Measurements from ENCODE around the gene ANKDD1B. TPM values are rescaled to one million over a fixed set of nuclear protein-coding genes. Genes with fewer than 3 reads are reported as not detected.

ANKDD1B gene
- 0.15 and 0.31 TPM in 2 replicates for total RNA-seq

GRCh38 chr5:75611311-75612225 is at the start of gene ANKDD1B:
Gene ANKDD1B, plus strand, starts transcription at chr5:75611453. Its CDS starts 182 bp downstream, at chr5:75611635.

GRCh38 chr5:75717082-75717922 is 106.0 kb downstream of the ANKDD1B start, which contains the start of gene POC5:
Gene POC5, minus strand, starts transcription at chr5:75717437. Its CDS starts 4,500 bp downstream, at chr5:75712937.

Other genes starting within 250 kb of the ANKDD1B start
- 20.4 and 25.7 TPM in 2 replicates for gene CERT1, start 99.8 kb upstream of the ANKDD1B start, total RNA-seq
- gene POLK, start 99.6 kb upstream of the ANKDD1B start, total RNA-seq: 16.0 and 17.2 TPM in 2 replicates
- 3.1 and 4.8 TPM in 2 replicates for gene POC5, start 106.0 kb downstream of the ANKDD1B start, total RNA-seq